ENCODE measurements around the gene LSM8. TPM values are rescaled to one million over a fixed set of nuclear protein-coding genes. Genes with fewer than 3 reads are reported as not detected.
"Not testable (repeated sequence)": the region's sequence is repeated elsewhere in the genome, so short reads cannot be mapped to it uniquely, and the experiment has no call there.

The LSM8 gene
- total RNA-seq, 2 experiments from 2014 or later = 47.1 to 49.4 TPM

- CTCF ChIA-PET = no interaction called here
- no peak for DNase-seq
- ATAC-seq (ENCODE audit: poor library complexity) = no peak
- H3K4me3 Mint-ChIP-seq = no peak overlapping the region
- Histone ChIP-seq H3K9me3 (ENCODE audit: control insufficient read depth in 1 of 2, insufficient read depth in 1 of 2, low read length in 2 of 2) (no peaks in the 10 kb centered on the region), H3K27ac (ENCODE audit: low read depth in 1 of 2, low read length in 2 of 2) (no peak overlapping the region), H3K4me1 (ENCODE audit: insufficient read depth, low read length) (no peaks in the 10 kb centered on the region), H3K27me3 (ENCODE audit: control insufficient read depth in 1 of 2, insufficient read depth in 2 of 2, low read length in 2 of 2) (no peaks in the 10 kb centered on the region), H3K4me3 (ENCODE audit: low read length) (no peak overlapping the region), H3K36me3 (ENCODE audit: insufficient read depth, low read length) (no peaks in the 10 kb centered on the region)
- POLR2A ChIA-PET = no interaction called here
- no peaks in the 10 kb centered on the region for H3K9me3 Mint-ChIP-seq
- intact Hi-C loops (cut with DNase I, micrococcal nuclease) = no loop called here
- H3K36me3 Mint-ChIP-seq (ENCODE audit: low read depth) = no peaks in the 10 kb centered on the region
- H3K27ac Mint-ChIP-seq = no peak overlapping the region
- H3K27me3 Mint-ChIP-seq = peaks cover 16% of the 10 kb centered on the region
- TF ChIP-seq CTCF (IDR thresholded peaks at IDR 0.05) = no peak
- H3K4me1 Mint-ChIP-seq (ENCODE audit: low read depth) = no peaks in the 10 kb centered on the region
These were observed 48.9 kb downstream of the LSM8 start for GRCh38 chr7:118232837-118233236.

- H3K27ac ChIP-seq (ENCODE audit: low read depth in 1 of 2, low read length in 2 of 2) = no peak overlapping the region
- no peak overlapping the region for H3K27ac Mint-ChIP-seq
These were observed 49.8 kb downstream of the LSM8 start for GRCh38 chr7:118233799-118234198.

GRCh38 chr7:118239014-118239413, 55.0 kb downstream of the LSM8 start:
- peaks cover 12% of the 10 kb centered on the region for H3K27me3 Mint-ChIP-seq
- Histone ChIP-seq H3K36me3 (ENCODE audit: insufficient read depth, low read length) (no peaks in the 10 kb centered on the region), H3K27ac (ENCODE audit: low read depth in 1 of 2, low read length in 2 of 2) (no peak overlapping the region), H3K9me3 (ENCODE audit: control insufficient read depth in 1 of 2, insufficient read depth in 1 of 2, low read length in 2 of 2) (no peaks in the 10 kb centered on the region), H3K4me1 (ENCODE audit: insufficient read depth, low read length) (no peaks in the 10 kb centered on the region), H3K4me3 (ENCODE audit: low read length) (no peak overlapping the region), H3K27me3 (ENCODE audit: control insufficient read depth in 1 of 2, insufficient read depth in 2 of 2, low read length in 2 of 2) (no peaks in the 10 kb centered on the region)
- peaks cover 2% of the 10 kb centered on the region for H3K9me3 Mint-ChIP-seq
- H3K4me3 Mint-ChIP-seq = no peak overlapping the region
- no peak for TF ChIP-seq CTCF (IDR thresholded peaks at IDR 0.05)
- ATAC-seq (ENCODE audit: poor library complexity) = no peak
- no peak for DNase-seq
- H3K36me3 Mint-ChIP-seq (ENCODE audit: low read depth) = no peaks in the 10 kb centered on the region
- H3K27ac Mint-ChIP-seq = no peak overlapping the region
- intact Hi-C loops (cut with DNase I, micrococcal nuclease) = no loop called here
- POLR2A ChIA-PET = no interaction called here
- no peaks in the 10 kb centered on the region for H3K4me1 Mint-ChIP-seq (ENCODE audit: low read depth)
- CTCF ChIA-PET = no interaction called here

More at GRCh38 chr7:118233799-118234198, 49.8 kb downstream of the LSM8 start:
- Histone ChIP-seq H3K9me3 (ENCODE audit: control insufficient read depth in 1 of 2, insufficient read depth in 1 of 2, low read length in 2 of 2) (no peaks in the 10 kb centered on the region), H3K4me1 (ENCODE audit: insufficient read depth, low read length) (no peaks in the 10 kb centered on the region), H3K4me3 (ENCODE audit: low read length) (no peak overlapping the region), H3K27me3 (ENCODE audit: control insufficient read depth in 1 of 2, insufficient read depth in 2 of 2, low read length in 2 of 2) (no peaks in the 10 kb centered on the region), H3K36me3 (ENCODE audit: insufficient read depth, low read length) (no peaks in the 10 kb centered on the region)
- no peaks in the 10 kb centered on the region for H3K36me3 Mint-ChIP-seq (ENCODE audit: low read depth)
- ChIA-PET CTCF (no interaction called here), POLR2A (no interaction called here)
- ATAC-seq (ENCODE audit: poor library complexity) (no peak), DNase-seq (no peak)
- H3K27me3 Mint-ChIP-seq = peaks cover 15% of the 10 kb centered on the region
- TF ChIP-seq CTCF (IDR thresholded peaks at IDR 0.05) = no peak
- no peaks in the 10 kb centered on the region for H3K9me3 Mint-ChIP-seq
- H3K4me3 Mint-ChIP-seq = no peak overlapping the region
- no peaks in the 10 kb centered on the region for H3K4me1 Mint-ChIP-seq (ENCODE audit: low read depth)
- intact Hi-C loops (cut with DNase I, micrococcal nuclease) = no loop called here

- H3K27me3 Mint-ChIP-seq = peaks cover 12% of the 10 kb centered on the region
- H3K9me3 ChIP-seq (ENCODE audit: control insufficient read depth in 1 of 2, insufficient read depth in 1 of 2, low read length in 2 of 2); intact Hi-C loops (cut with DNase I, micrococcal nuclease); H3K4me3 Mint-ChIP-seq; DNase-seq; H3K4me3 ChIP-seq (ENCODE audit: low read length); H3K27me3 ChIP-seq (ENCODE audit: control insufficient read depth in 1 of 2, insufficient read depth in 2 of 2, low read length in 2 of 2); H3K4me1 ChIP-seq (ENCODE audit: insufficient read depth, low read length); H3K9me3 Mint-ChIP-seq; CTCF ChIA-PET; H3K27ac ChIP-seq (ENCODE audit: low read depth in 1 of 2, low read length in 2 of 2); H3K4me1 Mint-ChIP-seq (ENCODE audit: low read depth); H3K36me3 Mint-ChIP-seq (ENCODE audit: low read depth); POLR2A ChIA-PET; H3K36me3 ChIP-seq (ENCODE audit: insufficient read depth, low read length); ATAC-seq (ENCODE audit: poor library complexity); H3K27ac Mint-ChIP-seq: not testable (repeated sequence)
These were observed 56.4 kb downstream of the LSM8 start for GRCh38 chr7:118240320-118240719.
